Fibroblast of skin of abdomen (primary cell): ENCODE results near the gene PDCD11.
A peak's percentile ranks its signal among the peaks of the same experiment; 100 is the strongest.

Experiments
- DNase-seq: peaks from one replicate; pipeline ENCODE4 v3.0.0-alpha.2; 2013

The PDCD11 gene

GRCh38 chr10:103417601-103418000 lies 21.2 kb downstream of the PDCD11 start:
- DNase-seq: no peak

DNA sequence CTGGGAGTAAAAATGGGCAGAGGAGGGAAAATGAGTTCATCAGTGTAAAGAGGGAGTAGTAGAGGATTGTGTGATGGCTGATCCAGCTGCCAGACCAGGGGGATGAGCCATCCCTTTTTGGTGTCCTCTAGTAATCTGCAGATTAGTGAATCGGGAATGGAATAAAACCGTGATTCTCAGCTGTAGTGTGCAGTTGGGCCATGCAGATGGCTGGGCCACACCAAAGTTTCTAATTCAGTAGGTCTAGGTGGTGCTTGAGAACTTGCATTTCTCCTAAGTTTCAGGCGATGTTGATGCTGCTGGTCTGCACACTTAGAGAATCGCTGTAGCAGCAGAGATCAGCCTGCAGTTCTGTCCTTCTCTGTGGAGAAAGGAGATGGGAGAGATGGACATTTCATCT lies 22.7 kb downstream of the PDCD11 start:
- DNase-seq: no peak

DNA sequence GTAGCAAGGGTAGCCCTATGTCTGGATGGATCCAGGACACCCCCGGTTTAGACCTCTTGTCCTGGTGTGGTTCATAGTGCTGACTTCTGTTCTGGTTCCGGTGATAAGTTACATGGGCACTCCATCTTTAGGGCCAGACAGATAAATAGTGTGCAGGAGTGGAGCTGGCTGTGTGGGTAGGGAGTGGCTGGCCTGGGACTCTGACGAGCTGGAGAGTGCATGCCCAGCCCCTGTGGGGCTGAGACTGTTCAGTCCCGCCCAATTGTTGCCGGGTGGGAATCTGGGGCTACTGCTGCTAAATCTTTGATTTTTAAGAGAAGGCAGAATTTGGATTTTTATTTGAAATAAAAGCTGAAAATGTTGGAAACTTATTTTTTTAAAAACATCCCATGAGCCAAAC lies 27.3 kb downstream of the PDCD11 start:
- no peak for DNase-seq

DNA sequence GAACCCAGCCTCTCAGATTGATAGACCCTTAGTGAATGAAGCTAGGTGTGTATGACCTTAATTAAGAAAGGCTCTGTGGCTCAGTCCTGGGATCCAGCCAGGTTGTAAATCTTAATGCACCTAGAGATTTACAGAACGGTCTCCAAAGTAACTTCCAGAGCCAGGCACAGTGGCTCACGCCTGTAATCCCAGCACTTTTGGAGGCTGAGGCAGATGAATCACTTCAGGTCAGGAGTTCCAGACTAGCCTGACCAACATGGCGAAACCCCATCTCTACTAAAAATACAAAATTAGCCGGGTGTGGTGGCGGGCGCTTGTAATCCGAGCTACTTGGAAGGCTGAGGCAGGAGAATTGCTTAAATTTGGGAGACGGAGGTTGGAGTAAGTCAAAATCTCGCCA lies 31.4 kb downstream of the PDCD11 start:
- no peak for DNase-seq

DNA sequence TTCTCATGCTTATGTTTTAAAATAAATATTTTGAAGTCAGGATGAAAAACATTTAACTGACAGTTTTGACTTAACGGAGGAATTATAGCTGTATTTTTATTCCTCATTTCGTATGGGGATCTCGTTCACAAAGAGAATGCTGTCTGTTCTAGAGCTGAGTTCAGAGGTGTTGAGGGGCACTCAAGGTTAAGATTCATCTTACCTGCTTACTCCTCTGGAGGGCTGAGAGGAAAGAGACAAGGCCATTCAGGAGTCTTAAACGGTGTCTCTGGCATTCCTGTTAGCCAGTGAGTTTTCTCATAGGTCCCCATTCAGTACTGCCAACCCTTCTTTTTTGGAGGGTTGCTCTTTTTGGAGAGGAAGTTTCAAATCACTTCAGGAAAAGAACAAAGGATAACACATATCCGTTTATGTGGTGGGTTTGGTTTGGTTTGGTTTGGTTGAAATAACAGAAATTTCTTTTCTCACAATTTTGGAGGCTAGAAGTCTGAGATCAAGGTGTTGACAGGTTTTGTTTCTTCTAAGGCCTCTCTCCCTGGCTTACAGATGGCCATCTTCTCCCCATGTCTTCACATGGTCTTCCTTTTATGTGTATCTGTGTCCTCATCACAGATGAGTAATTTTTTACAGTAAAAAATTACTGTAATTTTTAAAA lies 32.7 kb downstream of the PDCD11 start:
- DNase-seq: no peak

- no peak for DNase-seq
These were observed 33.2 kb downstream of the PDCD11 start for GRCh38 chr10:103429647-103430046.

- DNase-seq: no peak
These were observed 35.5 kb downstream of the PDCD11 start for GRCh38 chr10:103431902-103432301.

DNA sequence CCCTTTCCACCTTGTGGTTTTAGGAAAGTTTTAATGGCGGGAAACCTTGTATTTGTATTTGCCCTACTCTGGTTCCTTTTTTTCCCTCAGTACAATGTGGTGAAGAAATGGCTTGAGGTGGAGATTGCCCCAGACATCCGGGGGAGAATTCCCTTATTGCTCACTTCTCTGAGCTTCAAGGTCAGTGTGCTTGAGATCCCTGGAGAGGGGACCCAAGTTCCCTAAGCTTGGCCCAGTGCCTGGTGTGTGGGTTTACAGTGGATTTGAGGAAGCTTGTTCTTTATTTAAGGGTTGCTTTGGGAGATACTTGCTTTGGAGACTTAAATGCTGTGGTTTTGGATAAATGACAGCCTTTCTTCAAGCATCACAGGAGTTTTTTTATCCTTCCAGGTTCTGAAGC lies 37.4 kb downstream of the PDCD11 start:
- no peak for DNase-seq

- no peak for DNase-seq
These were observed 43.4 kb downstream of the PDCD11 start for GRCh38 chr10:103439776-103440175.

GRCh38 chr10:103440416-103440815 lies 44.0 kb downstream of the PDCD11 start:
- DNase-seq: no peak

- DNase-seq: no peak
These were observed 44.8 kb downstream of the PDCD11 start for GRCh38 chr10:103441206-103441605.

DNA sequence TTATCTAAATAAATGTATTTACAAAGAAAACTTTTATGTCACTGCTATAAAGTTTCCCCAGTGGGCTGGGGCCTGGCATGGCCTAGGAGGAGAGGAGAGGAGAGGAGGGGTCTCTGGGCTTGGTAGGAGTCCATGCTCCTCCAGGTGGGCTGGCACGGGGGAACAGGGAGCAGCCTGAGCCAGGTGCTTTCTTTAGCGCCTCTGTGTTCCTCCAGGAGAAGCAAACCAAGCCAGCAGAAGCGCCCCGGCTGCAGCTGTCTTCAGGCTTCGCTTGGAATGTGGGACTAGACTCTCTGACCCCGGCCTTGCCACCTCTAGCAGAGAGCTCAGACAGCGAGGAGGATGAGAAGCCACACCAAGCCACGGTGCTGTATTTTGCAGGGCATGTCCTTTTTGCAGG lies 45.2 kb downstream of the PDCD11 start:
- no peak for DNase-seq

DNA sequence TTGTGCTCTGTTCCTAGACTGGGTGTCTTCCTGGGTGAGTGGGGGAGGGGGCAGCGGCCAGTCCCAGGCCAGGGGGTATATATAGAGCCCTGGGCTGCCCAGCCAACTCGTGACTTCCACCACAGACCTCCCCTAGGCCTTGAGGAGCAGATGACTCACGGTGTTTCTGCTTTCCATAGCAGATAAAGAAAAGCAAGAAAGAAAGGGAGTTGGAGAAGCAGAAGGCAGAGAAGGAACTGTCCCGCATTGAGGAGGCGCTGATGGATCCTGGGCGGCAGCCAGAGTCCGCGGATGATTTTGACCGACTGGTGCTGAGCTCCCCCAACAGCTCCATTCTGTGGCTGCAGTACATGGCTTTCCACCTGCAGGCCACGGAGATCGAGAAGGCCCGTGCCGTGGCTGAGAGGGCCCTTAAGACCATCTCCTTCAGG lies 45.6 kb downstream of the PDCD11 start:
- DNase-seq: peak; percentile 13

- DNase-seq: no peak
These were observed 47.2 kb downstream of the PDCD11 start for GRCh38 chr10:103443475-103444185.

- no peak for DNase-seq
These were observed 48.1 kb downstream of the PDCD11 start for GRCh38 chr10:103444478-103444877.

DNA sequence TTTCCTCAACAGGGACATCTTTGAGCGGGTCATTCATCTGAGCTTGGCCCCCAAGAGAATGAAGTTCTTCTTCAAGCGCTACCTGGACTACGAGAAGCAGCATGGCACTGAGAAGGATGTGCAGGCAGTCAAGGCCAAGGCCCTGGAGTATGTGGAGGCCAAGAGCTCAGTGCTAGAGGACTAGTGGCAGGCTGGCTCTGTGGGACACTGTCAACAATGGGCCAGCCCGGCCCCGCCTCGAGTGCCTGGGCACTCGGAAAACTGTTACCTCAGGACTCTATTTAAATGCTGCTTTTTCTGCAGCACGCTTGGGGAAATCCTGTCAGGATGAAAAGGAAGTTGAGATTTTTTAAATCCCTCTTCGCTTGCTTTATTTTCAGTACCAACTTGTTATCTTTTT lies 48.9 kb downstream of the PDCD11 start:
- DNase-seq: no peak

DNA sequence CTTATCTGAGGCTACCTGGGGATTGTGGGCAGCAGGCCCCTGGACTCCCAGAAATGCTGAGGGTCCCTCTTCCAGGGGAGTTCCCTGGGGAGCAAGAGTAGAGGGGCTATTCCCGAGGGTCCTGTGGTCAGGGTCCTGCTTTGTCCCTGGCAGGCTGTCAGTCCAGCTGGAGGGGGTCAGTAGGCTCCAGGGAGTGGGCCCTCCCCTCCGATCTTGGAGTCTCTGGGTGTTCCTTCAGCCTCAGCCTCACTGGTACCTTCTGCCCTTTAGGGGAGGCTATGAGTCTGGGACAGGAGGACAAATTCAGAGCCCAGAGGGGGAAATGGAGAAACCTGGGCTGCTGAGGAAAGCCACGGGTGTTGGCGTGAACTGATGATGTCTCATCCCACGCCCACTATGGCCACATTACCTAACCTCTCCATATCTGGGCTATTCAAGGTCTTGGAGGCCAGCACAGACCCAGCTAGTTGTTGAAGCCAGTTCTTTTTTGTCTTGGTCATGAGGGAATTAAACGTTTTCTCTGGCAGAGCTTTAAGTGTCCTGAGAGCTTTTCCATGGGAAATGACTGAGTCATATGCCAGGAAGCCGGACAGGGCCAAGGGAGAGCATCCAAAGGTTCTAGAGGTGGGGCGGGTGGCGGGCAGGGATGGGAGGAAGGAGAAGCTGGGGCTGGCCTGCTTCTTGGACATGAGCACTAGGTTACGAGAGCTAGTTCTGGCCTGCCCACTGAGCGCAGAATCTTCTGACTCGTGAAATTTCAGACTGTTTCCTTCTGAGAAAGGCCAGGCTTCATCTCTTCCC lies 49.5 kb downstream of the PDCD11 start:
- no peak for DNase-seq

DNA sequence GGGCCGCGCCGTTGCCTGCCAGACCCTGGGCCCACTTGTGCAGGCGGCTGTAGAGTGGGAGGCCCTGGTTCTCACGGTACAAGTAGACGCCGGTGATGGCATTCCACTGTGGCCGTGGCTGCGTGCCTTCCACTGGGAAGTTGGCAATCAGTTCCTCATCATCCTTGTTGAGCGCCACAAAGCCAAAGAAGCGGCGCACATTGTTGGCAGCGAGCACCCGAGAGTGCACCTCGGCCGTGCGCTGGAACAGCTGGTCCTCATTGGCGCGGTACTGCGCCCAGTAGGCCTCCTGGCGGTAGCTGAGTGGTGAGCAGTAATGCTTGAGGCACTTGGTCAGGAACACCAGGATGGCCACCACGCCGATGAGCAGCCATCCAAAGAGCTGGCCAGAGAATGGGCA lies 50.8 kb downstream of the PDCD11 start:
- no peak for DNase-seq

- peak; percentile 73 for DNase-seq
These were observed 52.3 kb downstream of the PDCD11 start for GRCh38 chr10:103448746-103449145.

DNA sequence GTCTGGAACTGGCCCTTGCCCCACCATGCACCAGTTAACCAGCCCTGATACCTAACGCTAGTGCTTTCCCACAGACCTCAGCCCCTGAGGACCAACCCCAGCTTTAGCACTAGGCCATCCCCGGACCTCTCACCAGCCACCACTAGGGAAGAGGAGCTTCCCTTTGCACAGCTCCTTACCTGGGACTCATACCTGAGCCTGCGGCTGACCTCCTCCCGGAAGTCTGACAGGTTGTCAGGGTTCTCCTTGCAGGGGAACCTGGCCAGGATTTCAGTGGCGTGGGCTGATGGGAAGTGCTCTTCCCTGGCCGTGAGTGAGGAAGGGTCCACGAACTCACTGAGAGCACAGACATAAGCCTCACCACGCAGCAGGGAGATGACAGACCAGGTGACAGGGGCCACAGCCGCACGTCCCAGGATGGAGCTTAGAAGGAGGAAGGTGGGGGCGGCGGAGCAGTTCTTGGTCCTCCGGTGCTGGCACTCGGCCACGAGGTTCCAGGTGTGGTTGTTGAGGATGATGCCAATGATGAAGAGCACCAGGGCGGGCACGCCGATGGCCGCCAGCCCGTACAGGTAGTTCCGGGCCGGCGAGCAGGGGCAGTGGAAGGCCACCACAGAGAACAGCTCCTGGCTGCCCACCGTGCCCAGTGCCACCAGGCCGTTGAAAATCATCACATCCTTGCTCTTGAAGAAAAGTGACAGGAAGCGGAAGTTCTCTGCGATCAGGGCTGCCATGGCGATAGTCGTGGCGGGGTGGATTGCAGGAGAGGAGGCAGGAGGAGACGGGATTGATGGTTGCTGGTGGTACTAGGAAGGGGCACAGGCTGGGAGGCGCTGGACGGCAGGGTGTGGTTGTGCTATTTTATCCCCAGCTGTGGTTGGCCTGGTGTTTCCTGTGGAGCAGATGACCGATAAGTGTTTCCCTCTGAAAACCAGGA lies 53.0 kb downstream of the PDCD11 start:
- no peak for DNase-seq

GRCh38 chr10:103450201-103450695 lies 53.8 kb downstream of the PDCD11 start:
- DNase-seq: no peak

DNA sequence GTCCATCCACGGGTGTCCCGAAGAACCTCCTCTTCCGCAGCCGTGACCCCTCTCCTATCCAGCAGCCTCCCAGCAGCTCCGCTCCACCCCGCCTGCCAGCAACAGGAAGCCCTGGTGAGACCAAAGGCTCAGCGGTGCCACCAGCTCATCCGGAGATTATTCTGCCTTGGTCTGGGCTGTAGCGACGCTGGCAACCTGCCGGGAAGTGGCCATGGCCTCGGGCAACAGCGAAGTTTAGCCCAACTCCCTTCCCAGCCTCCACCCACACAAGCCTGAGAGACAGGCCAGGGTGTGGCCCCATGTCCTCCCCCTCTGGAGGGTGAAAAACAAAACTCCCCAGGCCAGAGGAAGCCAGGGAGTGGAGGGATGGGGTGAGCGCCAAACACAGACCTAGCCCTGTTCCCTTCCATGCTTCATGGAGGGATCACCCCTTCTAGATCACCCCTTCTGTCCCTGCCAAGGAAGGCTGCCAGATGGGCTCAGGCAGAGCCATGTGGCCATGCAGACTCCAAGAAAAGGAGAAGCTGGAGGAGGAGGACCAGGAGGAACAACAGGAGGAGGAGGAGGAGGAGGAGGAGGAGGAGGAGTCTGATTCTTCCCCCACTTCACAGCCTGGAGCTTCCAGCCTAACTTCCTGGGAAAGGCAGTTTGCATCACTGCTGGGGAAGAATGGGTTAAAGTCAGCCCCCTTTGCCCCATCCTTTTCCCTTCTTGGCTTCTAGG lies 54.8 kb downstream of the PDCD11 start:
- peak; percentile 33 for DNase-seq
